H1 (cell line): ENCODE data around the gene DHX57. TPM values are rescaled to one million over a fixed set of nuclear protein-coding genes. Genes with fewer than 3 reads are reported as not detected.

Experiments used
- ATF2 ChIP-seq: IDR thresholded peaks from 2 replicates; pipeline ENCODE4 v1.6.1; 2012; ENCODE audit warnings: low read length, inconsistent platforms
- POLR2AphosphoS5 ChIP-seq: IDR thresholded peaks from 2 replicates; pipeline ENCODE4 v1.6.1; 2011; ENCODE audit warnings: low read depth, low read length
- POU5F1 ChIP-seq: IDR thresholded peaks from 2 replicates; pipeline ENCODE4 v1.6.1; 2011; ENCODE audit warnings: low read depth, mild to moderate bottlenecking, low read length, moderate library complexity
- USF2 ChIP-seq: IDR thresholded peaks from 2 replicates; pipeline ENCODE4 v1.6.1; 2011; ENCODE audit warnings: low read length, improper control_type of control experiment
- polyA plus RNA-seq, 7 experiments: library from polyadenylated mRNA; depleted of rRNA in 3 of 7; stranded (reverse) in 5 of 7; unstranded in 2 of 7; fragments of >200 nt in 5 of 7; fragments of 200-250 nt in 2 of 7; gene quantifications; 1 replicate in 5 of 7; 2 replicates in 1 of 7; 4 replicates in 1 of 7; pipeline versions ENCODE4 v1.2.1 to v1.2.3, GENCODE V29; 2011 to 2013; ENCODE audit warnings: missing spikeins in 2 of 7, mixed read lengths in 2 of 7
- total RNA-seq: library from RNA; stranded (reverse); fragmentation: NEBNext Ultra II Directional; extraction: Animal tissue kit (Norgen Biotek cat#: 25700); gene quantifications from 2 replicates; pipeline ENCODE4 v1.2.1, GENCODE V29; 2021

The DHX57 gene
- total and polyA plus RNA-seq, 2 of the 8 experiments (the other 6 are each of a cell fraction or from before 2014, with no cell fraction given): 10.7 to 32.9 TPM

- TF ChIP-seq ATF2 (no peak), POU5F1 (no peak), USF2 (no peak), POLR2AphosphoS5 (peak; percentile 74)
Measured at GRCh38 chr2:38748391-38748790, 127.3 kb downstream of the DHX57 start (continued).
